ENCODE results near the gene MAOA.
"Not testable (repeated sequence)": the region's sequence is repeated elsewhere in the genome, so short reads cannot be mapped to it uniquely, and the experiment has no call there.

The MAOA gene

GRCh38 chrX:43664258-43664657 is 8.2 kb downstream of the MAOA start:
- FAIRE-seq, result no peak

GRCh38 chrX:43664708-43665107 is 8.6 kb downstream of the MAOA start:
- no peak for FAIRE-seq

GRCh38 chrX:43666311-43666912 is 10.3 kb downstream of the MAOA start:
- FAIRE-seq, result no peak

- not testable (repeated sequence) for FAIRE-seq
Measured at GRCh38 chrX:43675965-43676628, 20.0 kb downstream of the MAOA start.

- no peak for FAIRE-seq
Measured at GRCh38 chrX:43676971-43677572, 21.0 kb downstream of the MAOA start.

GRCh38 chrX:43677993-43678392 is 21.9 kb downstream of the MAOA start:
- no peak for FAIRE-seq

- FAIRE-seq, result no peak
Measured at GRCh38 chrX:43679058-43679457, 23.0 kb downstream of the MAOA start.

GRCh38 chrX:43679778-43680177 is 23.7 kb downstream of the MAOA start:
- no peak for FAIRE-seq

- FAIRE-seq, result no peak
Measured at GRCh38 chrX:43682726-43683125, 26.6 kb downstream of the MAOA start.

GRCh38 chrX:43685221-43685620 is 29.1 kb downstream of the MAOA start:
- no peak for FAIRE-seq

- no peak for FAIRE-seq
Measured at GRCh38 chrX:43688586-43688985, 32.5 kb downstream of the MAOA start.

- no peak for FAIRE-seq
Measured at GRCh38 chrX:43693602-43694406, 37.7 kb downstream of the MAOA start.

GRCh38 chrX:43699475-43699874 is 43.4 kb downstream of the MAOA start:
- no peak for FAIRE-seq

GRCh38 chrX:43702079-43702524 is 46.0 kb downstream of the MAOA start:
- FAIRE-seq, result peak; percentile 80

- no peak for FAIRE-seq
Measured at GRCh38 chrX:43702660-43703059, 46.6 kb downstream of the MAOA start.

- no peak for FAIRE-seq
Measured at GRCh38 chrX:43703211-43703791, 47.2 kb downstream of the MAOA start.

GRCh38 chrX:43706786-43707370 is 50.8 kb downstream of the MAOA start:
- no peak for FAIRE-seq

- FAIRE-seq, result peak; percentile 97
Measured at GRCh38 chrX:43707812-43708548, 51.9 kb downstream of the MAOA start.

GRCh38 chrX:43716144-43716543 is 60.0 kb downstream of the MAOA start:
- FAIRE-seq, result no peak

- no peak for FAIRE-seq
Measured at GRCh38 chrX:43716696-43717095, 60.6 kb downstream of the MAOA start.

GRCh38 chrX:43717161-43717560 is 61.1 kb downstream of the MAOA start:
- no peak for FAIRE-seq

GRCh38 chrX:43718081-43718480 is 62.0 kb downstream of the MAOA start:
- no peak for FAIRE-seq

Data from colon (tissue), 2 donors.